Activated B cell treated with CpG ODN at 0.5 μM for 24 hours (primary cell): ENCODE measurements around the gene RELB. TPM values are rescaled to one million over a fixed set of nuclear protein-coding genes. Genes with fewer than 3 reads are reported as not detected.
"Not testable (repeated sequence)": the region's sequence is repeated elsewhere in the genome, so short reads cannot be mapped to it uniquely, and the experiment has no call there.

Source experiments
- ATAC-seq: fragments of 200-7000 bp; cut with Tn5 transposase; one replicate; pipeline ENCODE4 v1.10.0; 2021; ENCODE audit warnings: low read depth, mild to moderate bottlenecking, moderate library complexity
- CTCF ChIA-PET: fragments of 350-600 bp; sonication (Branson Sonifier 250); formaldehyde crosslinking; loops from one replicate; lab custom pipeline; 2021; ENCODE audit warnings: antibody characterized with exemption; lab: Charles Lee
- POLR2A ChIA-PET: fragments of 350-600 bp; sonication (Branson Sonifier 250); formaldehyde crosslinking; loops from one replicate; lab custom pipeline; 2021; ENCODE audit warnings: antibody characterized with exemption; lab: Charles Lee
- DNase-seq: peaks from one replicate; pipeline ENCODE4 v3.0.0; 2022
- H3K27ac Mint-ChIP-seq: one replicate; pipeline ENCODE4 v1.8.0; 2020; ENCODE audit warnings: mixed read lengths
- H3K27me3 Mint-ChIP-seq: one replicate; pipeline ENCODE4 v1.8.0; 2021; ENCODE audit warnings: mixed read lengths
- H3K36me3 Mint-ChIP-seq: one replicate; pipeline ENCODE4 v1.8.0; 2021; ENCODE audit warnings: low read depth, mixed read lengths
- H3K4me1 Mint-ChIP-seq: one replicate; pipeline ENCODE4 v1.8.0; 2021; ENCODE audit warnings: mixed read lengths
- H3K4me3 Mint-ChIP-seq: one replicate; pipeline ENCODE4 v1.8.0; 2020; ENCODE audit warnings: mild to moderate bottlenecking, mixed read lengths
- H3K9me3 Mint-ChIP-seq: one replicate; pipeline ENCODE4 v1.8.0; 2020; ENCODE audit warnings: mixed read lengths
- CTCF ChIP-seq: fragments of 200-600 bp; IDR thresholded peaks from one replicate; pipeline ENCODE4 v1.8.0; 2022; ENCODE audit warnings: antibody characterized with exemption, mild to moderate bottlenecking
- intact Hi-C: fragments of 100-400 bp; cut with micrococcal nuclease; formaldehyde crosslinking; loops from one replicate; pipeline ENCODE4 v1.15.1; 2024
- total RNA-seq: library from RNA; stranded (reverse); gene quantifications from 2 replicates; pipeline ENCODE4 v1.2.3, GENCODE V29; 2022

Gene RELB
- total RNA-seq, 1 donor from 2014 or later, result 135 TPM

GRCh38 chr19:44960906-44961728, 40.1 kb upstream of the RELB start:
- Mint-ChIP-seq H3K36me3 (peaks cover 39% of the 10 kb centered on the region), H3K4me3 (peak overlapping the region; percentile 61), H3K27ac (peak overlapping the region; percentile 86), H3K9me3 (no peaks in the 10 kb centered on the region), H3K4me1 (peaks cover 63% of the 10 kb centered on the region), H3K27me3 (no peaks in the 10 kb centered on the region)
- ChIA-PET POLR2A (interaction anchor here (0.5 to 3.3 kb wide), 14 partner anchors 40 to 538 kb away, joined by 3 to 26 read pairs (median 4); partner anchors contain the start of genes BLOC1S3, CLASRP, GEMIN7 and RELB), CTCF (interaction anchor here (0.9 to 1.6 kb wide), 4 partner anchors 9 to 98 kb away, joined by 3 to 4 read pairs (median 3); no protein-coding TSS in a partner anchor)
- no peak for TF ChIP-seq CTCF
- DNase-seq, result peak; percentile 22
- ATAC-seq, result peak; percentile 93
- intact Hi-C loops, result no loop called here

- ATAC-seq (no peak), DNase-seq (no peak)
- peak overlapping the region; percentile 86 for H3K27ac Mint-ChIP-seq
- CTCF ChIA-PET, result interaction anchor here (0.9 to 1.5 kb wide), 3 partner anchors 10 to 98 kb away, joined by 3 to 4 read pairs (median 3); no protein-coding TSS in a partner anchor
- H3K27me3 Mint-ChIP-seq, result no peaks in the 10 kb centered on the region
- H3K4me1 Mint-ChIP-seq, result peaks cover 56% of the 10 kb centered on the region
- H3K9me3 Mint-ChIP-seq, result no peaks in the 10 kb centered on the region
- H3K36me3 Mint-ChIP-seq, result peaks cover 45% of the 10 kb centered on the region
- peak overlapping the region; percentile 61 for H3K4me3 Mint-ChIP-seq
- POLR2A ChIA-PET, result interaction anchor here (0.6 to 3.3 kb wide), 9 partner anchors 39 to 538 kb away, joined by 3 to 26 read pairs (median 4); partner anchors contain the start of genes BLOC1S3, GEMIN7, RELB and TRAPPC6A
- no peak for TF ChIP-seq CTCF
- intact Hi-C loops, result no loop called here
Observed at GRCh38 chr19:44961821-44962220, 39.4 kb upstream of the RELB start.

- ChIA-PET CTCF (no interaction called here), POLR2A (no interaction called here)
- Mint-ChIP-seq H3K4me3 (no peak overlapping the region), H3K27me3 (no peaks in the 10 kb centered on the region), H3K9me3 (no peaks in the 10 kb centered on the region), H3K4me1 (peaks cover 1% of the 10 kb centered on the region), H3K27ac (no peak overlapping the region), H3K36me3 (peaks cover 52% of the 10 kb centered on the region)
- TF ChIP-seq CTCF, result no peak
- ATAC-seq (no peak), DNase-seq (no peak)
- intact Hi-C loops, result no loop called here
Observed at GRCh38 chr19:44968118-44968517, 33.1 kb upstream of the RELB start.

GRCh38 chr19:44968670-44969069, 32.6 kb upstream of the RELB start:
- no peak for TF ChIP-seq CTCF

GRCh38 chr19:44969437-44969836, 31.8 kb upstream of the RELB start:
- Mint-ChIP-seq H3K27ac (no peak overlapping the region), H3K9me3 (no peaks in the 10 kb centered on the region), H3K36me3 (peaks cover 59% of the 10 kb centered on the region), H3K27me3 (no peaks in the 10 kb centered on the region), H3K4me1 (peaks cover 7% of the 10 kb centered on the region), H3K4me3 (no peak overlapping the region)
- intact Hi-C loops, result no loop called here
- ChIA-PET POLR2A (interaction anchor here (0.5 kb wide), 1 partner anchor 89 kb away, joined by 3 read pairs; no protein-coding TSS in a partner anchor), CTCF (no interaction called here)
- DNase-seq (no peak), ATAC-seq (no peak)
- no peak for TF ChIP-seq CTCF

More at GRCh38 chr19:44968670-44969069, 32.6 kb upstream of the RELB start:
- intact Hi-C loops, result no loop called here
- H3K27me3 Mint-ChIP-seq, result no peaks in the 10 kb centered on the region
- DNase-seq (no peak), ATAC-seq (no peak)
- peaks cover 5% of the 10 kb centered on the region for H3K4me1 Mint-ChIP-seq
- POLR2A ChIA-PET, result no interaction called here
- H3K27ac Mint-ChIP-seq, result no peak overlapping the region
- CTCF ChIA-PET, result no interaction called here
- no peak overlapping the region for H3K4me3 Mint-ChIP-seq
- H3K36me3 Mint-ChIP-seq, result peaks cover 57% of the 10 kb centered on the region
- no peaks in the 10 kb centered on the region for H3K9me3 Mint-ChIP-seq

GRCh38 chr19:44971451-44971850, 29.8 kb upstream of the RELB start:
- DNase-seq, H3K27me3 Mint-ChIP-seq, H3K9me3 Mint-ChIP-seq, H3K4me3 Mint-ChIP-seq, ATAC-seq, H3K4me1 Mint-ChIP-seq, H3K27ac Mint-ChIP-seq, CTCF ChIA-PET, intact Hi-C loops: not testable (repeated sequence)
- POLR2A ChIA-PET, result interaction anchor here (0.6 kb wide), 1 partner anchor 202 kb away, joined by 3 read pairs; no protein-coding TSS in a partner anchor
- peaks cover 67% of the 10 kb centered on the region for H3K36me3 Mint-ChIP-seq
